Body of pancreas (tissue), 4 donors: ENCODE results near the gene MED16.

Source experiments
- POLR2A ChIP-seq, 3 donors: fragments of 450-650 bp; IDR thresholded peaks; one replicate each; pipeline ENCODE4 v1.6.1; 2016; ENCODE audit warnings: antibody characterized with exemption in 3 of 3, mild to moderate bottlenecking in 2 of 3
- TF ChIP-seq, protein P1 (sequence below), 7 experiments: fragments of 450-650 bp in 4 of 7; fragments of 200-600 bp in 3 of 7; sonication (generic) in 3 of 7; IDR thresholded peaks; one replicate each; pipeline ENCODE4 v1.5.1; 2016 to 2019; ENCODE audit warnings: antibody characterized with exemption in 7 of 7

- TF ChIP-seq, protein P1, sequence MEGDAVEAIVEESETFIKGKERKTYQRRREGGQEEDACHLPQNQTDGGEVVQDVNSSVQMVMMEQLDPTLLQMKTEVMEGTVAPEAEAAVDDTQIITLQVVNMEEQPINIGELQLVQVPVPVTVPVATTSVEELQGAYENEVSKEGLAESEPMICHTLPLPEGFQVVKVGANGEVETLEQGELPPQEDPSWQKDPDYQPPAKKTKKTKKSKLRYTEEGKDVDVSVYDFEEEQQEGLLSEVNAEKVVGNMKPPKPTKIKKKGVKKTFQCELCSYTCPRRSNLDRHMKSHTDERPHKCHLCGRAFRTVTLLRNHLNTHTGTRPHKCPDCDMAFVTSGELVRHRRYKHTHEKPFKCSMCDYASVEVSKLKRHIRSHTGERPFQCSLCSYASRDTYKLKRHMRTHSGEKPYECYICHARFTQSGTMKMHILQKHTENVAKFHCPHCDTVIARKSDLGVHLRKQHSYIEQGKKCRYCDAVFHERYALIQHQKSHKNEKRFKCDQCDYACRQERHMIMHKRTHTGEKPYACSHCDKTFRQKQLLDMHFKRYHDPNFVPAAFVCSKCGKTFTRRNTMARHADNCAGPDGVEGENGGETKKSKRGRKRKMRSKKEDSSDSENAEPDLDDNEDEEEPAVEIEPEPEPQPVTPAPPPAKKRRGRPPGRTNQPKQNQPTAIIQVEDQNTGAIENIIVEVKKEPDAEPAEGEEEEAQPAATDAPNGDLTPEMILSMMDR (IDR thresholded peaks at IDR 0.05), result no peak
- TF ChIP-seq POLR2A (IDR thresholded peaks at IDR 0.05), result no peak
Observed at GRCh38 chr19:843836-844545, 49.0 kb downstream of the MED16 start.
